Panc1 (cell line): ENCODE measurements around the gene ZC3H15. TPM values are rescaled to one million over a fixed set of nuclear protein-coding genes. Genes with fewer than 3 reads are reported as not detected.

ENCODE experiments used
- ATAC-seq: fragments of 200-7000 bp; cut with Tn5 transposase; 2 replicates; pipeline ENCODE4 v1.9.1; 2020; ENCODE audit warnings: mild to moderate bottlenecking, moderate library complexity
- BruUV-seq: library from RNA; stranded (reverse); fragments of 400-500 nt; replicated peaks from 2 replicates; lab custom pipeline; 2021; lab: Mats Ljungman, UMichigan
- CTCF ChIA-PET: fragments of 300-600 bp; sonication (Branson Sonifier 250); formaldehyde crosslinking; loops from one replicate; lab custom pipeline; 2022; ENCODE audit warnings: antibody characterized with exemption; lab: Charles Lee
- POLR2A ChIA-PET: fragments of 300-600 bp; sonication (Branson Sonifier 250); formaldehyde crosslinking; loops from one replicate; lab custom pipeline; 2022; ENCODE audit warnings: antibody characterized with exemption; lab: Charles Lee
- DNase-seq: peaks from one replicate; pipeline ENCODE4 v3.0.0-alpha.2; 2010; ENCODE audit warnings: low read depth, low spot score
- H3K27ac ChIP-seq: 2 replicates; pipeline ENCODE4 v1.5.1; 2011; ENCODE audit warnings: mild to moderate bottlenecking, low read length, inconsistent platforms
- H3K27me3 ChIP-seq: fragments of 200-500 bp; sonication (Bioruptor generic); 2 replicates; pipeline ENCODE4 v1.6.0; 2014; ENCODE audit warnings: low read length, inconsistent platforms; ENCODE audit not compliant: control insufficient read depth, insufficient read depth
- H3K36me3 ChIP-seq: fragments of 200-500 bp; sonication (Bioruptor generic); 2 replicates; pipeline ENCODE4 v1.5.1; 2014; ENCODE audit warnings: inconsistent platforms, mild to moderate bottlenecking, low read length, moderate library complexity; ENCODE audit not compliant: control insufficient read depth, insufficient read depth
- H3K4me1 ChIP-seq: 2 replicates; pipeline ENCODE4 v1.5.1; 2011; ENCODE audit warnings: inconsistent platforms, mild to moderate bottlenecking, low read length, moderate library complexity; ENCODE audit not compliant: control insufficient read depth, insufficient read depth
- H3K4me3 ChIP-seq, 2 experiments: 2 replicates each; pipeline ENCODE4 v1.5.1; 2011 to 2012; ENCODE audit warnings: low read depth in 2 of 2, low read length in 2 of 2, mild to moderate bottlenecking in 2 of 2, inconsistent platforms in 1 of 2, moderate library complexity in 1 of 2
- H3K9me3 ChIP-seq: fragments of 200-500 bp; sonication (Bioruptor generic); 2 replicates; pipeline ENCODE4 v1.5.1; 2014; ENCODE audit warnings: low read depth, mild to moderate bottlenecking, inconsistent platforms, low read length, moderate library complexity; ENCODE audit not compliant: control insufficient read depth, insufficient read depth
- POLR2AphosphoS5 ChIP-seq: IDR thresholded peaks from 2 replicates; pipeline ENCODE4 v1.6.1; 2012; ENCODE audit warnings: mild to moderate bottlenecking, low read depth, low read length, moderate library complexity
- SIN3A ChIP-seq: IDR thresholded peaks from 2 replicates; pipeline ENCODE4 v1.6.1; 2012; ENCODE audit warnings: low read depth, mild to moderate bottlenecking, low read length, moderate library complexity, borderline replicate concordance; ENCODE audit not compliant: insufficient read depth
- TCF7L2 ChIP-seq: IDR thresholded peaks from 2 replicates; pipeline ENCODE4 v1.6.1; 2011; ENCODE audit warnings: mild to moderate bottlenecking, low read depth, low read length, inconsistent platforms
- in situ Hi-C: cut with HindIII; loops from 2 replicates; pipeline ENCODE4 v1.10.0; 2016; ENCODE audit warnings: low sequenced_read_pairs, low pct_unique_long_range_greater_than_20kb
- intact Hi-C: fragments of 100-400 bp; cut with micrococcal nuclease; formaldehyde crosslinking; loops from one replicate; pipeline ENCODE4 v1.10.0; 2022; ENCODE audit not compliant: unreplicated experiment
- total RNA-seq: library from RNA; stranded (reverse); gene quantifications from one replicate; pipeline ENCODE4 v1.2.1, GENCODE V29; 2021; ENCODE audit not compliant: unreplicated experiment
- TF ChIP-seq, protein P1 (sequence below): fragments of 450-650 bp; IDR thresholded peaks from 2 replicates; pipeline ENCODE4 v1.5.1; 2017; ENCODE audit warnings: mild to moderate bottlenecking
- TF ChIP-seq, protein P2 (sequence below), 2 experiments: IDR thresholded peaks; 2 replicates each; pipeline ENCODE4 v1.6.1; 2011 to 2012; ENCODE audit warnings: low read depth in 2 of 2, control low read depth in 1 of 2, low read length in 1 of 2, mild to moderate bottlenecking in 1 of 2, moderate library complexity in 1 of 2; ENCODE audit not compliant: insufficient read depth in 1 of 2

Gene ZC3H15
- total RNA-seq, 1 experiment from 2014 or later, result 72.8 TPM

DNA sequence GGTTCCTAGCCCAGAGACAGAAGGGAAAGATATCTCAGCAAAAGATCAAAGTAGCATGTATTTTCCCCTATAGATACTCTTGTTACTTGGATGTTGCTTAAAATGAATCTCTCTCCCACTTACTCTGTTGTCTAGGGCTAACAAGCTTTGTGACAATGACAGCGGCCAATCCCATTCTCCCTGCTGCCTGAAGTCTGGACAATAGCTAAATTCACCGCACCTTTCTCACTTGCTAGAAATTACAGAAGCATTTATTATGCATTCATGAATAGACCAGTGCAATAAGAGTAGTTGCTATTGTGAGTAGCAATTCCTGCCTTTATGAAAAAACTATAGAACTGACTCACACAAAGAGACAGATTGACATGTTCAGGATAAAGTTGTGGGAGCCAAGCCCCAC, 42.2 kb upstream of the ZC3H15 start:
- no peak for ATAC-seq
- in situ Hi-C loops, result no loop called here
- no TSS peak for BruUV-seq
- Histone ChIP-seq H3K36me3 (no peaks in the 10 kb centered on the region), H3K27ac (no peak overlapping the region), H3K4me1 (no peaks in the 10 kb centered on the region), H3K4me3 (no peak overlapping the region), H3K27me3 (no peaks in the 10 kb centered on the region), H3K9me3 (no peaks in the 10 kb centered on the region)
- no peak for DNase-seq
- POLR2A ChIA-PET, result no interaction called here
- TF ChIP-seq POLR2AphosphoS5 (no peak), TCF7L2 (no peak), SIN3A (no peak)
- TF ChIP-seq, protein P1, sequence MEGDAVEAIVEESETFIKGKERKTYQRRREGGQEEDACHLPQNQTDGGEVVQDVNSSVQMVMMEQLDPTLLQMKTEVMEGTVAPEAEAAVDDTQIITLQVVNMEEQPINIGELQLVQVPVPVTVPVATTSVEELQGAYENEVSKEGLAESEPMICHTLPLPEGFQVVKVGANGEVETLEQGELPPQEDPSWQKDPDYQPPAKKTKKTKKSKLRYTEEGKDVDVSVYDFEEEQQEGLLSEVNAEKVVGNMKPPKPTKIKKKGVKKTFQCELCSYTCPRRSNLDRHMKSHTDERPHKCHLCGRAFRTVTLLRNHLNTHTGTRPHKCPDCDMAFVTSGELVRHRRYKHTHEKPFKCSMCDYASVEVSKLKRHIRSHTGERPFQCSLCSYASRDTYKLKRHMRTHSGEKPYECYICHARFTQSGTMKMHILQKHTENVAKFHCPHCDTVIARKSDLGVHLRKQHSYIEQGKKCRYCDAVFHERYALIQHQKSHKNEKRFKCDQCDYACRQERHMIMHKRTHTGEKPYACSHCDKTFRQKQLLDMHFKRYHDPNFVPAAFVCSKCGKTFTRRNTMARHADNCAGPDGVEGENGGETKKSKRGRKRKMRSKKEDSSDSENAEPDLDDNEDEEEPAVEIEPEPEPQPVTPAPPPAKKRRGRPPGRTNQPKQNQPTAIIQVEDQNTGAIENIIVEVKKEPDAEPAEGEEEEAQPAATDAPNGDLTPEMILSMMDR, result no peak
- TF ChIP-seq, protein P2, sequence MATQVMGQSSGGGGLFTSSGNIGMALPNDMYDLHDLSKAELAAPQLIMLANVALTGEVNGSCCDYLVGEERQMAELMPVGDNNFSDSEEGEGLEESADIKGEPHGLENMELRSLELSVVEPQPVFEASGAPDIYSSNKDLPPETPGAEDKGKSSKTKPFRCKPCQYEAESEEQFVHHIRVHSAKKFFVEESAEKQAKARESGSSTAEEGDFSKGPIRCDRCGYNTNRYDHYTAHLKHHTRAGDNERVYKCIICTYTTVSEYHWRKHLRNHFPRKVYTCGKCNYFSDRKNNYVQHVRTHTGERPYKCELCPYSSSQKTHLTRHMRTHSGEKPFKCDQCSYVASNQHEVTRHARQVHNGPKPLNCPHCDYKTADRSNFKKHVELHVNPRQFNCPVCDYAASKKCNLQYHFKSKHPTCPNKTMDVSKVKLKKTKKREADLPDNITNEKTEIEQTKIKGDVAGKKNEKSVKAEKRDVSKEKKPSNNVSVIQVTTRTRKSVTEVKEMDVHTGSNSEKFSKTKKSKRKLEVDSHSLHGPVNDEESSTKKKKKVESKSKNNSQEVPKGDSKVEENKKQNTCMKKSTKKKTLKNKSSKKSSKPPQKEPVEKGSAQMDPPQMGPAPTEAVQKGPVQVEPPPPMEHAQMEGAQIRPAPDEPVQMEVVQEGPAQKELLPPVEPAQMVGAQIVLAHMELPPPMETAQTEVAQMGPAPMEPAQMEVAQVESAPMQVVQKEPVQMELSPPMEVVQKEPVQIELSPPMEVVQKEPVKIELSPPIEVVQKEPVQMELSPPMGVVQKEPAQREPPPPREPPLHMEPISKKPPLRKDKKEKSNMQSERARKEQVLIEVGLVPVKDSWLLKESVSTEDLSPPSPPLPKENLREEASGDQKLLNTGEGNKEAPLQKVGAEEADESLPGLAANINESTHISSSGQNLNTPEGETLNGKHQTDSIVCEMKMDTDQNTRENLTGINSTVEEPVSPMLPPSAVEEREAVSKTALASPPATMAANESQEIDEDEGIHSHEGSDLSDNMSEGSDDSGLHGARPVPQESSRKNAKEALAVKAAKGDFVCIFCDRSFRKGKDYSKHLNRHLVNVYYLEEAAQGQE (IDR thresholded peaks at IDR 0.05; ENCODE audit: insufficient read depth in 1 of 2, low read depth in 2 of 2, low read length in 1 of 2), result no peak
- CTCF ChIA-PET, result no interaction called here
- intact Hi-C loops, result no loop called here

DNA sequence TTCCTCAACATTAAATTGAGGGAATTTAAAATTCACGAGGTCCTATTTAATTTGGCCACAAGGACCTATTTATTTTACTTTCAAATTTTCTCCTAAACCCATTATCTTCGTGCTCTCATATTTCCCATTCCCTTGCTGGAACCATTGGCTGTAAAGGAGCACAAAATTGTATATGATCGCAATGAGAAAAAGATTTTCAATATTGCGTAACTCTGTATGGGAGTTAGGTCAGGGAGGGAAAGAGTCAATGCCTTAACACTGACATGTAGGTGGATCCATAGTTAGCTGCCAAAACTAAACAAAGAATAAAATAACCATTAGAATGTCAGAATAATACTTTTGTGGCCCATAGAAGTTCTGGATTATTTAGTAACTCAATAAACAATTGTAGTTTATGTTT, 40.6 kb upstream of the ZC3H15 start:
- ChIA-PET POLR2A (no interaction called here), CTCF (no interaction called here)
- Histone ChIP-seq H3K27ac (no peak overlapping the region), H3K27me3 (no peaks in the 10 kb centered on the region), H3K4me1 (no peaks in the 10 kb centered on the region), H3K9me3 (no peaks in the 10 kb centered on the region), H3K4me3 (no peak overlapping the region), H3K36me3 (no peaks in the 10 kb centered on the region)
- in situ Hi-C loops (no loop called here), intact Hi-C loops (no loop called here)
- DNase-seq, result no peak
- no peak for ATAC-seq
- BruUV-seq, result no TSS peak
- TF ChIP-seq, protein P1, result no peak

DNA sequence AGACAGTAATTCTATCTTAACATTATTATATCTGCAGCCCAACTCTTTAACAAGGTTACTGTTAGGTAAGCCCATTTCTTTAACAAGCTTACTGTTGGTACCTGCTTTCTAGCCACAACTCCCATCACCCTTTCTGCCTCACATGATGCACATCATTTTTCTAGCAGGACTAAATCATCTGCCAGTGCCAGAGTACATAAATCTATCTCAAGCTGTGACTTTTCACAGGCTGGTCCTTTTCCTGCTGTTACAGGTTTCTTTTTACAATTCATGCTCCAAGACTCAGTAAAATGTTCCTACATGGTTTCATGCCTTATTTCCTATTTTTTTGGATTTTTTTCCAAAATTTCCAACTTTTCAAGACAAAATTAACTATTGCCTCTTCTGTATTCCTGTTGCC, 30.4 kb upstream of the ZC3H15 start:
- TF ChIP-seq SIN3A (no peak), POLR2AphosphoS5 (no peak), TCF7L2 (no peak)
- TF ChIP-seq, protein P2 (IDR thresholded peaks at IDR 0.05; ENCODE audit: insufficient read depth in 1 of 2, low read depth in 2 of 2, low read length in 1 of 2), result no peak
- TF ChIP-seq, protein P1, result no peak
- ChIA-PET CTCF (no interaction called here), POLR2A (no interaction called here)
- DNase-seq (no peak), ATAC-seq (no peak)
- Histone ChIP-seq H3K27ac (no peak overlapping the region), H3K4me1 (no peaks in the 10 kb centered on the region), H3K27me3 (no peaks in the 10 kb centered on the region), H3K36me3 (no peaks in the 10 kb centered on the region), H3K4me3 (no peak overlapping the region), H3K9me3 (no peaks in the 10 kb centered on the region)
- in situ Hi-C loops, result no loop called here
- intact Hi-C loops, result loop anchor here (10.0 kb wide), 2 partner anchors 181 to 711 kb away; no protein-coding TSS in a partner anchor
- BruUV-seq, result no TSS peak
